H1 (cell line): ENCODE measurements around the gene TBCD. TPM values are rescaled to one million over a fixed set of nuclear protein-coding genes. Genes with fewer than 3 reads are reported as not detected.

Experiments
- CTCF ChIA-PET: fragments of 300-600 bp; sonication (Branson Sonifier 250); formaldehyde crosslinking; loops from one replicate; lab custom pipeline; 2021; ENCODE audit not compliant: partially characterized antibody; lab: Charles Lee
- POLR2A ChIA-PET: fragments of 300-600 bp; sonication (Branson Sonifier 250); formaldehyde crosslinking; loops from one replicate; lab custom pipeline; 2021; ENCODE audit warnings: inconsistent platforms; ENCODE audit not compliant: partially characterized antibody; lab: Charles Lee
- DNase-seq, 2 experiments: peaks; one replicate each; pipeline versions ENCODE4 v3.0.0 to v3.0.0-alpha.2; 2010 to 2022; ENCODE audit warnings: low spot score in 2 of 2, low read depth in 1 of 2, mixed read lengths in 1 of 2
- FAIRE-seq: peaks from 2 replicates; lab custom pipeline; 2011; peaks lifted over from hg19 to GRCh38; lab: Jason Lieb, UNC
- H2AFZ ChIP-seq: 2 replicates; pipeline ENCODE4 v1.8.1; 2012; ENCODE audit warnings: low read length, inconsistent platforms
- H2AK5ac ChIP-seq: 2 replicates; pipeline ENCODE4 v1.6.1; 2013; ENCODE audit warnings: low read depth, low read length
- H2BK120ac ChIP-seq: replicated peaks from 2 replicates; pipeline ENCODE3; 2013; ENCODE audit warnings: low read depth, low read length, inconsistent platforms
- H2BK12ac ChIP-seq: 2 replicates; pipeline ENCODE4 v1.6.1; 2013; ENCODE audit warnings: low read depth, low read length
- H2BK15ac ChIP-seq: 2 replicates; pipeline ENCODE4 v1.6.1; 2013; ENCODE audit warnings: low read length
- H2BK20ac ChIP-seq: 2 replicates; pipeline ENCODE4 v1.6.1; 2013; ENCODE audit warnings: low read length
- H2BK5ac ChIP-seq: 2 replicates; pipeline ENCODE4 v1.6.1; 2013; ENCODE audit warnings: low read depth, low read length
- H3K14ac ChIP-seq: 2 replicates; pipeline ENCODE4 v1.6.1; 2013; ENCODE audit warnings: inconsistent platforms; ENCODE audit not compliant: insufficient read length
- H3K18ac ChIP-seq: 2 replicates; pipeline ENCODE4 v1.6.1; 2013; ENCODE audit warnings: low read length; ENCODE audit errors: extremely low read depth
- H3K23ac ChIP-seq: 2 replicates; pipeline ENCODE4 v1.6.1; 2013; ENCODE audit warnings: inconsistent platforms; ENCODE audit not compliant: insufficient read length
- H3K23me2 ChIP-seq: 2 replicates; pipeline ENCODE4 v1.6.1; 2013; ENCODE audit warnings: low read depth, low read length
- H3K27ac ChIP-seq: 2 replicates; pipeline ENCODE4 v1.6.1; 2011; ENCODE audit warnings: low read depth, low read length, inconsistent platforms
- H3K27me3 ChIP-seq, 4 experiments: replicated peaks in 1 of 4; 1 replicate in 1 of 4; 2 replicates in 3 of 4; pipeline versions ENCODE4 v1.6.1 to v1.8.1; 2011 to 2013; ENCODE audit warnings: low read length in 3 of 4, mild to moderate bottlenecking in 3 of 4, inconsistent platforms in 2 of 4, mixed read lengths in 2 of 4, moderate library complexity in 1 of 4; ENCODE audit not compliant: control insufficient read depth in 3 of 4, insufficient read depth in 3 of 4; ENCODE audit errors: extremely low read depth in 1 of 4
- H3K36me3 ChIP-seq, 4 experiments: 2 replicates each; pipeline versions ENCODE4 v1.6.1 to v1.8.1; 2011 to 2013; ENCODE audit warnings: mild to moderate bottlenecking in 4 of 4, low read length in 3 of 4, moderate library complexity in 2 of 4, control low read depth in 1 of 4, inconsistent platforms in 1 of 4; ENCODE audit not compliant: insufficient read depth in 4 of 4, control insufficient read depth in 2 of 4
- H3K4ac ChIP-seq: replicated peaks from 2 replicates; pipeline ENCODE3; 2013; ENCODE audit warnings: low read length, low read depth, mixed read lengths, inconsistent platforms; ENCODE audit not compliant: insufficient read length
- H3K4me1 ChIP-seq, 4 experiments: replicated peaks in 1 of 4; 1 replicate in 1 of 4; 2 replicates in 3 of 4; pipeline versions ENCODE4 v1.6.1 to v1.8.1; 2011 to 2013; ENCODE audit warnings: low read length in 3 of 4, inconsistent platforms in 2 of 4, mixed read lengths in 1 of 4; ENCODE audit not compliant: insufficient read depth in 4 of 4, control insufficient read depth in 3 of 4
- H3K4me2 ChIP-seq, 2 experiments: 2 replicates each; pipeline versions ENCODE4 v1.6.1 to v1.8.1; 2011 to 2013; ENCODE audit warnings: low read depth in 2 of 2, low read length in 2 of 2, control low read depth in 1 of 2, inconsistent platforms in 1 of 2, mild to moderate bottlenecking in 1 of 2; ENCODE audit not compliant: insufficient read depth in 1 of 2
- H3K4me3 ChIP-seq, 4 experiments: fragments of 200-600, 300-600 bp in 1 of 4; sonication (generic), shearing (Covaris generic), sonication (Bioruptor Twin) in 1 of 4; 2 replicates each; pipeline versions ENCODE4 v1.5.1 to v1.8.1; 2011 to 2016; ENCODE audit warnings: low read length in 4 of 4, low read depth in 3 of 4, control low read depth in 2 of 4, inconsistent platforms in 2 of 4, mild to moderate bottlenecking in 2 of 4, mixed read lengths in 1 of 4, moderate library complexity in 1 of 4; ENCODE audit not compliant: insufficient read depth in 2 of 4; ENCODE audit errors: extremely low read depth in 1 of 4
- H3K56ac ChIP-seq: replicated peaks from 2 replicates; pipeline ENCODE3; 2013; ENCODE audit warnings: low read depth, mild to moderate bottlenecking, mixed read lengths, low read length, inconsistent platforms; ENCODE audit not compliant: insufficient read length
- H3K79me1 ChIP-seq: 2 replicates; pipeline ENCODE4 v1.6.1; 2013; ENCODE audit warnings: low read depth, low read length, control low read depth
- H3K79me2 ChIP-seq, 2 experiments: 2 replicates each; pipeline versions ENCODE4 v1.6.1 to v1.8.1; 2012 to 2013; ENCODE audit warnings: low read length in 2 of 2, mild to moderate bottlenecking in 2 of 2, inconsistent platforms in 1 of 2; ENCODE audit not compliant: insufficient read depth in 2 of 2, control insufficient read depth in 1 of 2
- H3K9ac ChIP-seq, 4 experiments: replicated peaks in 1 of 4; 1 replicate in 1 of 4; 2 replicates in 3 of 4; pipeline versions ENCODE4 v1.6.1 to v1.8.1; 2011 to 2013; ENCODE audit warnings: low read depth in 3 of 4, low read length in 3 of 4, control low read depth in 2 of 4, mild to moderate bottlenecking in 2 of 4, moderate library complexity in 2 of 4, inconsistent platforms in 1 of 4; ENCODE audit errors: extremely low read depth in 1 of 4
- H3K9me3 ChIP-seq, 2 experiments: 2 replicates each; pipeline versions ENCODE4 v1.6.1 to v1.8.1; 2012 to 2013; ENCODE audit warnings: mild to moderate bottlenecking in 2 of 2, moderate library complexity in 2 of 2, control low read depth in 1 of 2, inconsistent platforms in 1 of 2, low read depth in 1 of 2, low read length in 1 of 2, mixed read lengths in 1 of 2; ENCODE audit not compliant: insufficient read depth in 2 of 2
- H4K20me1 ChIP-seq, 2 experiments: replicated peaks in 1 of 2; 2 replicates each; pipeline versions ENCODE3 to v1.8.1; 2011 to 2013; ENCODE audit warnings: inconsistent platforms in 2 of 2, low read length in 2 of 2, mild to moderate bottlenecking in 1 of 2; ENCODE audit not compliant: insufficient read depth in 2 of 2, control insufficient read depth in 1 of 2
- H4K5ac ChIP-seq: 2 replicates; pipeline ENCODE4 v1.6.1; 2013; ENCODE audit warnings: low read length, low read depth, mixed read lengths, inconsistent platforms; ENCODE audit not compliant: insufficient read length
- H4K8ac ChIP-seq: 2 replicates; pipeline ENCODE4 v1.8.0; 2013; ENCODE audit warnings: mild to moderate bottlenecking, moderate library complexity, low read length, inconsistent platforms; ENCODE audit not compliant: insufficient read depth; ENCODE audit errors: extremely low read depth
- H4K91ac ChIP-seq: replicated peaks from 2 replicates; pipeline ENCODE3; 2013; ENCODE audit warnings: low read length, mixed read lengths, inconsistent platforms; ENCODE audit not compliant: insufficient read length
- ATF2 ChIP-seq: IDR thresholded peaks from 2 replicates; pipeline ENCODE4 v1.6.1; 2012; ENCODE audit warnings: low read length, inconsistent platforms
- MAFK ChIP-seq: IDR thresholded peaks from 2 replicates; pipeline ENCODE4 v1.6.1; 2012; ENCODE audit warnings: low read depth, mild to moderate bottlenecking, improper control_type of control experiment, low read length
- SIRT6 ChIP-seq: IDR thresholded peaks from one replicate; pipeline ENCODE4 v1.7.1; 2012; ENCODE audit warnings: low read length, inconsistent platforms
- WGBS, 2 experiments: shearing (Covaris generic) in 1 of 2; methylation state at CpG; one replicate each; pipeline versions ENCODE4 v1.1.6 to v1.1.7; 2013 to 2015; ENCODE audit warnings: low lambda C conversion rate in 2 of 2, mixed read lengths in 2 of 2, inconsistent platforms in 1 of 2, low coverage in 1 of 2, missing lambda C conversion rate in 1 of 2; ENCODE audit not compliant: insufficient replicate concordance in 2 of 2, insufficient coverage in 1 of 2, insufficient read length in 1 of 2; ENCODE audit errors: extremely low coverage in 1 of 2, missing lambda C conversion rate in 1 of 2; 5-methylcytosine and 5-hydroxymethylcytosine counted together
- polyA plus RNA-seq, 7 experiments: library from polyadenylated mRNA; depleted of rRNA in 3 of 7; stranded (reverse) in 5 of 7; unstranded in 2 of 7; fragments of >200 nt in 5 of 7; fragments of 200-250 nt in 2 of 7; gene quantifications; 1 replicate in 5 of 7; 2 replicates in 1 of 7; 4 replicates in 1 of 7; pipeline versions ENCODE4 v1.2.1 to v1.2.3, GENCODE V29; 2011 to 2013; ENCODE audit warnings: missing spikeins in 2 of 7, mixed read lengths in 2 of 7
- total RNA-seq: library from RNA; stranded (reverse); fragmentation: NEBNext Ultra II Directional; extraction: Animal tissue kit (Norgen Biotek cat#: 25700); gene quantifications from 2 replicates; pipeline ENCODE4 v1.2.1, GENCODE V29; 2021

TBCD gene
- total and polyA plus RNA-seq, 2 of the 8 experiments (the other 6 are each of a cell fraction or from before 2014, with no cell fraction given) = 118 to 162 TPM

GRCh38 chr17:82978765-82979349 is 227.0 kb downstream of the TBCD start:
- H4K91ac ChIP-seq = no peak overlapping the region
- H3K79me2 ChIP-seq = no peaks in the 10 kb centered on the region
- CTCF ChIA-PET = interaction anchor here (0.8 kb wide), 1 partner anchor 45 kb away, joined by 3 read pairs; no protein-coding TSS in a partner anchor
- no peak overlapping the region for H2BK20ac ChIP-seq
- no peak overlapping the region for H2BK120ac ChIP-seq
- H3K79me1 ChIP-seq = no peaks in the 10 kb centered on the region
- H2AK5ac ChIP-seq = no peak overlapping the region
- no peak overlapping the region for H3K14ac ChIP-seq
- H3K18ac ChIP-seq = no peak overlapping the region
- POLR2A ChIA-PET = no interaction called here
- H3K27ac ChIP-seq = no peak overlapping the region
- H3K9ac ChIP-seq = no peak overlapping the region
- H4K8ac ChIP-seq = no peak overlapping the region
- FAIRE-seq (no peak), DNase-seq (no peak)
- no peak overlapping the region for H3K4ac ChIP-seq
- H3K36me3 ChIP-seq = no peaks in the 10 kb centered on the region
- H4K20me1 ChIP-seq = no peaks in the 10 kb centered on the region
- WGBS, 2 experiments = 87% methylated on average over 3 of the region's 3 CpGs; no CpG with 5 or more reads in 1 of the 2 experiments
- H2BK15ac ChIP-seq = no peak overlapping the region
- peaks cover 11 to 27% of the 10 kb centered on the region in 2 experiments; a peak in 3 of 4 replicates for H3K9me3 ChIP-seq
- peaks cover 0 to 4% (median 0%) of the 10 kb centered on the region in 4 experiments; a peak in 1 of 7 replicates for H3K4me1 ChIP-seq
- no peak overlapping the region for H3K4me3 ChIP-seq
- no peak overlapping the region for H2BK12ac ChIP-seq
- H2BK5ac ChIP-seq = no peak overlapping the region
- no peak overlapping the region for H3K56ac ChIP-seq
- H4K5ac ChIP-seq = no peak overlapping the region
- no peak overlapping the region for H2AFZ ChIP-seq
- no peak overlapping the region for H3K23ac ChIP-seq
- H3K27me3 ChIP-seq = no peaks in the 10 kb centered on the region
- H3K4me2 ChIP-seq = no peak overlapping the region
- no peaks in the 10 kb centered on the region for H3K23me2 ChIP-seq
- TF ChIP-seq SIRT6 (no peak), MAFK (no peak), ATF2 (no peak)
